NCI-H187 (cell line): ENCODE measurements around the gene C3orf20.

Experiments
- DNase-seq, 2 experiments: peaks; one replicate each; lab custom pipeline; 2025; lab: John Stamatoyannopoulos, UW

The C3orf20 gene

DNA sequence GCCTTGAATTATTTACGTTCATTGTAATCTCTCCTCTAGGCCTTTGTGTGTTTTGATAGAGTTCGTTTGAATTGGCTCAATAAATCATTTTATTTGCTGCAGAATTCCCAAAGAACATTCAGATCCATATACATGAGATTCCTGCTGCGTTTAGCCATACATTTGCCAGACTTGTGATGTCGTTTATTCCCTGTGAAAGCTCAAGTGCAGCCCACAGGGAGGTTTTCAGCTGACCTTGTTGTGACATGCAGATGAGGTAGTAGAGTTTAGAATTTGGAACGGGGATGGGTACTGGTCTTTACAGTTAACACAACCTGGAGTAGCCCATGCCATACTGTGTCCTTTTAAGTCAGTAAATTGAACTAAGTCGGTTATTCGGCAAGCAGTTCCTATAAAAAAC, at the start of gene C3orf20:
C3orf20 (plus strand) TSS at position 301 of the 400 bp plus-strand sequence. CDS start 7,573 bp downstream, outside the sequence.
- no peak for DNase-seq

DNA sequence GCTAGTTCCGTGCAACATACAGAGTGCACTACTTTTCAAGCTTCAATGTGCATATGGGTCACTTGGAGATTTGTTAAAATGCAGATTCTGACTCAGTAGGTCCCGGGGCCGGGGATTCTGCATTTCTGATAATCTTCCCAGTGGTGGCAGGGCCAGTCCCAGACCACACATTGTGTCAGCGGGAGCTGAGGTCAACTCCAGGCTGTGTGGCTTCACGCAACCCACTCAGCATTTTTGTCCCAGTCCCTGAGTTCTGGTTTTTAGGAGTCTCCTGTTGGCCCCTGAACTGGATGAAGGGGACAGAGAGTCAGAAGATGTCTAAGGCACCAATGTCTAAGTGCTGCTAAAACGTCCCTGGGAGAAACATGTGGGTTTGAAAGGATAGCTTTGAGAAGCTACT, 49.5 kb upstream of the C3orf20 start:
- DNase-seq, result no peak

DNA sequence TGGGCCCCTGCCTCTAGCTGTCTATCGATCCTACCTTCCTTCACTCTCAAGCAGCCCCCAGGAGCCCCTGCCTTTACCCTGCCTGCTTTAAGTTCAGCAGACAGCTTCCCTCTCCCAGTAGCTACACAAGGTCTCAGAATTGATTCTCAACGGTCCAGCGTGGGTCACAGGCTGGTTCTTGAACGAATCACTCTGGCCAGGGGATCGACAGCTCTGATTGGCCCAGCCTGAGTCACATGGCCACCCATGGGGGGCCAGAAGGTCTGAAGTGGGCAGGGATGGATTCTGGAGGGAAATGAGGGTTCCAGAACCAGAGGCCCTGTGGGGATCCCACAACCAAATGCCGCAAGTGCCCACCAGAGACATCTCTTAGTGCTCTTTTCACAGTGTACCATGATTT, 47.1 kb upstream of the C3orf20 start:
- no peak for DNase-seq

DNA sequence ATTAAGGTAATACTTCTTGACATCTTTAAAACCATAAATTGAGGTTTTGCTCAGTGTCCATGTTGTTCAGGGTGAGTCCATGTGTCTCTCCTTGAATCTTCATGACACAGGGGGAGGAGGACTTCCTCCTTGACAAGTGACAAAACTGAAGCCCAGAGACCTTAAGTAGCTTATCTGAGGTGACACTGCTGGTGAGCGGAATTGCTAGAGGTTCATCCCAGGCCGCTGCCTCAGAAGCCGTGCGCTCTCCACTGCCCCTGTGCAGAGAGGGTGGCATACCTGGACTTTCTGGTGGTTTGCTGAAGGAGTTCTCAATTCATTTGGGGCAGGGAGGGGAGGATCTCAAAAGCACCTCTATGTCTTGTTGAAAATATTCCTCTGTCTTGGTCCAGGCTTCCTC, 46.5 kb upstream of the C3orf20 start:
- no peak for DNase-seq

DNA sequence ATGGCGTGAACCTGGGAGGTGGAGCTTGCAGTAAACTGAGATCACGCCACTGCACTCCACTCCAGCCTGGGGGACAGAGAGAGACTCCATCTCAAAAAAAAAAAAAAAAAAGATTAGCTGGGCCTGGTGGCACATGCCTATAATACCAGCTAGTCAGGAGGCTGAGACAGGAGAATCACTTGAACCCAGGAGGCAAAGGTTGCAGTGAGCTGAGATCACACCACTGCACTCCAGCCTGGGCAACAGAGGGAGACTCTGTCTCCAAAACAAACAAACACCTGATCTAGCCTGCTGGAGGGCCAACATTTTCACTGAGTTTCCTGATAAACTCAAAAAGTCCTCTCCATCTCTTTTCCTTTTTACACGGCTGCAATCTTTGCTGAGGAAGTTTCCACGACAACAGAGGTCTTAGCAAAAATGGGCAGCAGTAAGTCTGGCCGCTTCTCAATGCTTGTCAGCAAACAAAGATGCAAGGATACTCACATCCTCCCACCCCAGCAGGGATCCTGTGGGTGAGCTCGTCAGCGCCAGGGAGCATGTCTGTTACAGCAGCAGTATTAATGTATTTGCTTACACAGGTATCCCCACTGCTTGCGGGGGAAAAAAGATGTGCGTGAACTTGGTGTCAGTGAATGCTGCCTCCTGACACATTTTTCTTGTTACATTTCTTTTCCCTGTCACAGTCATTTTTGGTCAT, 44.4 kb upstream of the C3orf20 start:
- no peak for DNase-seq

DNA sequence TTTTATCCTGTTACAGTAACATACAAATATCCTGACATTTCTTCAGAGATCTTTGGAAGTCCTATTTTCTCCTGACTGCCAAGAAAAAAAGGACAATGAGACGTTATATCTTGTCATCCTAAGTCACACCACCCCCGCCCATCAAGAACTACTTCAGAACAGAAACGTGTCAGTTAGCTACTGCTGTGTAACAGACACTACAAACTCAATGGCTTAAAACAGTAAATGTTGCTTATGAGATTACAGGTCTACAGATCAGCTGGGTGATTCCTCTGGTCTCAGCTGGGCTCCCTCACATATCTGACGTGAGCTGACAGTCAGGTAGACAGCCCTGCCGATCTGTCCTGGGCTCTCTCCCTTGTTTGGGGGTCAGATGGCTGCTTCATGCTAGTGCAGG, 43.8 kb upstream of the C3orf20 start:
- no peak for DNase-seq

DNA sequence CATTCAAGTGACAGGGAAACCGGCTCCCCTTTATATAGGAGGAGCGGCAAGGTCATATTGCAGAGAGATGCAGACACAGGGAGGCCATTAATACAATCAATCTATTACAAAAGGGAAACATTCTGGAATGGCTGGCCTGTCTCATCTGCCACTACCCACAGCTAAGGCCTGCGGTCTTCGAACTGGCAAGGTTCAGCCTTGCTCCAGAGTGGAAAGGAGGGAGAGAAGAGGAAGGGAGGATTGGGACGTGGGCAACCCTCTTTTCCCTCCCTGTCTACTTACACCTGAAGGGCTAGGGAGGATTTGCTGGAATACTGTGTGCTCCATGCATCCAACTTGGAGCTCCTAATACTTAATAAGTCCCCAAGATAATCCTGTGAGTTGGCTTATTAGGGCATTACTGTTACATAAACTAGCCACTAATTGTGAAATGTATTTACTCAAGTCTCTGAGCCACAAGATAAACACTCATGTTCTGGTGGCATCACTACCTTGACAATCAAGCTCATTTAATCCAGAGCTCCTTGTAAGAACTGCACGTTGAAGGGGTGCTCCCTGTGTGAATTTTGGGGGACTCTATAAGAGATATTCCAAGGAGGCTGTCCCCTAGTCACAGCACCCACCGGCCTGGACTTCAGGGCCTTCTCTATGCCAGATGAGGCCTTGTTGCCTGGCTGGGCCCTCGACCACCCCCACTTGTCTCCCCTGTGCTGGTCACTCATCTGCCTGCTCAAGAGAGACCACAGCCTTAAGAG, 43.1 kb upstream of the C3orf20 start:
- no peak for DNase-seq

DNA sequence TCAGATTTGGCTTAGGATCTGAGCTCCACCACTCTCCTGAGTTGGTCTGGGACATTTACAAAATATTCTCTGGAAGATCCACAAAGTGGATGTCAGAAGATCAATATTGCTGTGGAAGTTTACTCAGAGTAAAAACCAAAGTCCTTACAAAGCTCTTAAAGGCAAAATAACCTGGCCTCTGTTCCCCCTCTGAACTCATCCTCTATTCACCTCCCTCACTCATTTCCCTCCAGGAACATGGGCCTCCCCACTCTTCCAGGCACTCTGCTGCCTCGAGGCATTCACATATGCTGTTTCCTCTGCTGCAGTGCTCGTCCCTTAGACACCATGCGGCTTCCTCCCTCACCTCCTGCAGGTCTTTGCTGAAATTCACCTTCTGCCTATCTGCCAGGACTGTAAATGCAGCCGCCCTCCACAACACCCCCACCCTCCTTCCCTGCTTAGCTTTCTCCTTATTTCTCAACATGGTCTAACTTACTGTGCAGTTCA, 42.5 kb upstream of the C3orf20 start:
- no peak for DNase-seq

DNA sequence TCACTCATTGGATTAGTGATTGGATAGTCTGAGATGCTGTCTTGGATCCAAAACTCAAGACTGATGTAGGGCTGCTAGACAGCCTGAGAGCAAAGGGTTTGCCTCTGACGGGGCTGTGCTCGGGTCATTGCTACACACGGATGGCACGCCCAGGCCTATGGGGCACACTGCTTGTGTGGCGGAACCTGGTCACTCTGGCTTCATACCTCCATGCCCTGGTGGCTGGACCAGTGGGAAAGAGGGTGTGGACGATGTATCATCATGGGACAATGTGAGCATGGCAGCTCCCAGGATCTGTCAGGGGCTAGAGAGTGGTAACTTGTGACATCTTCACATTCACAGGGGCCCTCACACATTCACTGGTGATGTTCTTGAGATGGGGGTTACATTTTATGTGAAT, 41.5 kb upstream of the C3orf20 start:
- no peak for DNase-seq

DNA sequence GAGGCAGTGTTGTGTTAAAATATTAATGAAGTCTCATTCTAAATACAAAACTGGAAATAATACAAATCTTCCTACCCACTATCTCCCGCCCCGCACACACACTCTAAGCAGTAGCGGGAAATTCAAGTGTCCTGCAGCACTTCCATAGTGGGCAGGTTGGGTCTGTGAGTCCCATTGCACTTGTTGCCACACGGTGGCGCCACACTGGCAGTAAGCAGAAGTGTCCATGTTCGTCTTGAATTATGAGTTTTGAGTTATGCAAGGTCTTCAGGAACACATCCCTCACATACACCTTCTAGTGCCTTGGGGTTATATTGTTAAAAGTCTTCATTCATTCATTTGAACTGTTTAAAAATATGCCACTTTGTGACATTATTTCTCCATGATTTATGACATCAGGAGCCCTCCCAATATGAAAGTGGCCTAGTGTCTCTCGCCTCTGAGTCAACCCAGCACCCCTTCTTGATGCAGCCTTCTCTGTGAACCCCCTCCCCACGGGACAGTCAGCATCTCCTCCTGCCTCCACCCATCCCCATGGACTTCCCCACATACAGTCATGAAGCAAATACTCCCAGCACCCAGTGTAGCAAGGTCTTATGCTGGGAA, 41.0 kb upstream of the C3orf20 start:
- DNase-seq, result no peak

DNA sequence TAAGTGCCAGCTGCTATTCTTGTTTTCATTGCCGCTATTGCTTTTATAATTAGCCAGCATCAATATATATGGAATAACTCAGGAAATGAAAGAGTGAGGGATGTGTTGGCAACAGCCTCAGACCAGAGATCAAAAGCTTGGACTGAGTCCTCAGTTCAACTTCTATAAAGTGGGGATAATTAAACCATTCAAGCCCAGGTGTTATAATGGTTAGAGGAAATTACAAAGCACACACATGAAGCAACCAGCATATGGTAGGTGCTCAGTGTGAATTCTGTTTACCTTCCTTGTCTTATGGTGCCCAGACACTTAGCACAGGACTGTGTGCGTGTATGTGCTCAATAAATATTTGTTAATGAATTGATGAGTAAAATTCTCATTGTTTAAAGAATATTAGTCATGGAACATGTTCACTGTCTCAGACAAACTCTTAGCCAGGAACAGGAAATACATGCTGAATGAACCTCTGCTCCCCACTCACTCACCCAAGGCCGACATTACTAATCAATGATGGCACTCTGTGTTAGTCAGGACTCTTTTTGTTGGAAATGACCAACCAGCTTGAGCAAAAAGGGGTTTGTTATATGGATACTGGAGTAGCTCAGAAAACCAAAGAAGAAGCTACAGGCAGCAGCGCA, 40.1 kb upstream of the C3orf20 start:
- DNase-seq, result no peak

DNA sequence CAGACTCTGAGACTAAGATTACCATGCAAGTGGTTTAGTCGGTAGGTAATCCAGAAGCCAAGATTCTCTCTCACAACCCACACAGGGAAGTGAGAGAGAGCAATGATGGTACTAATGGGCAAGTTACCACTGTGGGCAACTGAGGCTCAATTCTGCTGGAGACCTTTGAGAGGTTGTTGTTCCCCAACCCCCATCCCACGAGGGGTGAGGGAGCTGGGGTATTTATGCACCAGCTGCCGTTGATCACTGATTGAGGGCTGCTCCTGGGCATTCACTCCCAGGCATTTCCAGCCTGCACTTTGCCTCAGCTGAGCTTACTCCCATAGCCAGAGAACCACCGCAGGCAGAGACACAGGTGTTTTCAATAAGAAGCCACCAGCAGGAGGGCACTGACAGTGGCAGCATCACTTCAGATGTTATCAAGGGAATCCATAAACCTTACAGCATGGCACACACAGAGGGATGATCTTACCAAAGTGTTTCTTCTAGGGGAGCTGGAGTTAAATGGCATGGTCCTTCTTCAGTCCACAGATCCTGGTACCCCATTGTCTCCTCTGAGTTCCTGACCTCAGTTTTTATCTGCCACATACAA, 38.3 kb upstream of the C3orf20 start:
- DNase-seq, result no peak

DNA sequence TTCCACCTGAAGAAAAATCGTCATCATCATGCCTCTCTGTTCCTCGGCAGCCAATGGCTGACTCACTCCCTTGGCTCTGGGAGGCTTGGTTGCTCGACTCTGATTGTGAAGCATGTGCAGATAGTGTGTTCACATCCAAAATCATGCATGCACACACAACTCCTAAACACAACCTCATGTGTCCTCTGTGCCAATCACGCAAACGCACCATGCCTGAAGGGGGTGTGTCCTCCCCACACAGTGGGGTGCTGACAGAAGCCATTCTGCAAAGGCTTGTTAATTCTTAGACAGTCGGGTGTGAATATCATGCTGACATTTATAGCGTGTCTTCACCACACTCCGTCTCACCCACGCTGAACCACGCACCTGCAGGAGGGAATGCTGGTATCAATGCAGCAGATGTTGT, 34.8 kb upstream of the C3orf20 start:
- DNase-seq, result no peak

DNA sequence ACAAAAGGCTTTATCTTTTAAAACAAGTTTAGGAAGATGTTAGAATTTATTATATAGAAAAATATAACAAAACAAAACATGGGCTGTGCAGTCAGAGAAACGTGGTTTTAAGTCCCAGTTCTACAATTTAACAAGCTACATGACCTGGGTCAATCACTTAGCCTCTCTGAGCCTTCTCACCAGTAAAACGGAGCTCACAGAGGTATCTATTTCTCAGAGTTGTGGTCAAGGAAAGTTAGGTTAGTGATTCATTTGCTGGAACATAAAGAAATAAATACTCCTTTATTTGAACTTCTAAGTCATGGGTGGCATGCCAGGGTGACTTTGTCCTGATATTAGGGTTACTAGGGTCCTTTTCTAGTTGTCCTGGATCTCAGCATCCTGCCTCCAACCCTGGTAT, 34.2 kb upstream of the C3orf20 start:
- DNase-seq, result no peak

DNA sequence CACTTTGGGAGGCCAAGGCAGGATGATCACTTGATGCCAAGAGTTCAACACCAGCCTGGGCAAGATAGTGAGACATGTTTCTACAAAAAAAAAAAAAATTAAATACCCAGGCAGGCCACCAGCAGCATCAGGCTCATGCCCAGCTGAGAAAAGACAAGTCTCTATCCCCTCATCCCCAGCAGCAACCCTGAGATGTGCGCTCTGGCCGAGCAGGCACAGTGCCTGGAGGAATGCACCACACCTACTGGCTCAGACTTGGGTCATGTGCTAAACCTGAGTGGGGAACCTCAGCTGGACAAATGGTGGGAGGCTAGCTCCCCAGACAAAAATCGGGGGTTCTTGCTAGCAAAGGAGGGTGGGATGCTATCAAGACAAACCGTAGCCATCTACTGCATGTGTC, 33.6 kb upstream of the C3orf20 start:
- DNase-seq, result no peak

DNA sequence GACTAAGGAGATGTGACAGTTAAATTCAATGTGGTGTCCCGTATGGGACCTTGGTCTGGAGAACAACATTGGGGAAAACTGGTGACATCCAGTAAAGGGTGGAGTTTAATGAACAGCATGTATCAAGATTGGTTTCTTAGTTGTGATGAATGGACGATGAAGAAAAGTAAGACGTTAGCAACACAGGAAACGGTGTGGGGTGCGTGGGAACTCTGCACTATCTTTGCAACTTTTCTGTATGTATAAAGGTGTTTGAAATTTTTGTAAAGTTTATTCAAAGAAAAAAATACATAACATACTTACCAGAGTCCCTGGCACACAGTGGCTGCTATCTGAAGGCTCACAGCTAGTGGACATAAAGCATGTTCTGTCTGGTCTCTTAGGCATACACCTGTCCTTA, 29.5 kb upstream of the C3orf20 start:
- no peak for DNase-seq

DNA sequence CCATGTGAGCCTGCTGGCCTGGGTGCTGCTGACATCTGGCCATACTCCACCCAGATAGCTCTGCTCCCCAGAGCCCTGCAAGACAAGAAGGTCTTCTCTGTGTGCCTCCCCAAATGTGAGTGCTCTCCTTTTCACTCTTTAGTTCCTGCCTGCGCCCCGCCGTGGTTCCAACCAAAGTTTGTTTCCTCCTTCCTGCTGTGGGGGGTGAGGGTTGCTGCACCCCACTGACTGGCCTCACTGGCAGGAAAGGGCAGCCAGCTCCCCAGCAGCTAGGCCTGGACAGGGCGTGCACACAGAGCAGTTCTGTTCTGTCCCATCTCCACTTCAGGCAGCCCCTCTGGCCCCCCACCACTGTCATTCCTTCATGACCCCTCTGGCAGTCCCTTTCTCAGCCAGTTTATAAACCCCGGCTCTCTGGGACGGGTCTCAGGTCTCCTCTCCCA, 28.8 kb upstream of the C3orf20 start:
- no peak for DNase-seq

DNA sequence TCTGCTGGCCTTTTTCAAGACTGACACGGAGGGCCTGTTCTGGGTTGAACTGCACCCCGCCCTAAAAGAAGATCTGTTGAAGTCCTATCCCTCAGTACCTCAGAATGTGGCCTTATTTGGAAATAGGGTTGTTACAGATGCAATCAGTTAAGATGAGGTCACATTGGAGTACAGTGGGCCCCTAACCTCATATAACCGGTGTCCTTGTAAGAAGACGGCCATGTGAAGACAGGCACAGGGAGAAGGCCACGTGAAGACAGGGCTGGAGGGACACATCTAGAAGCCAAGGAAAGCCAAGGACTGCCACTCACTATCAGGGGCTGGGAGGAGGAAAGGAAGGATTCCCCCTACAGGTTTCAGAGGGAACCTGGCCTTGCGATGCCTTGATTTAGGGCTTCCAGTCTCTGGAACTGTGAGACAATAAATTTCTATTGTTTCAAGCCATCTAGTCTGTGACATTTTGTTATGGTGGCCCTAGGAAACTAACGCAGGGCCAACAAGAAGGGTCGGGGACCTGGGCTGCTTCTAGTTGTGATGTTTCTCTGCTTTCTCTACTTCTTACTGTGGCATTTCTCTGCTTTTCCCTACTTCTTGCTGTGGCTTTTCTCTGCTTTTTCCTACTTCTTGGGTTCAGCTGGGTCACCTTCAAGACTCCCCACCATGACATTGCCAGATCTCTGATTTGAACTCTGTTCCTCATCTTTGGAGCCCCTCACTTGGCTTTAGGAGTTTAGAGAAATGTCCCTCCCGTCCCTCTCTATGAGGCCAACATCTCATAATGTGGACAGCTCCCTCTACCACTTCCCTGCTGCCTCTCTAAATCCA, 28.1 kb upstream of the C3orf20 start:
- no peak for DNase-seq

DNA sequence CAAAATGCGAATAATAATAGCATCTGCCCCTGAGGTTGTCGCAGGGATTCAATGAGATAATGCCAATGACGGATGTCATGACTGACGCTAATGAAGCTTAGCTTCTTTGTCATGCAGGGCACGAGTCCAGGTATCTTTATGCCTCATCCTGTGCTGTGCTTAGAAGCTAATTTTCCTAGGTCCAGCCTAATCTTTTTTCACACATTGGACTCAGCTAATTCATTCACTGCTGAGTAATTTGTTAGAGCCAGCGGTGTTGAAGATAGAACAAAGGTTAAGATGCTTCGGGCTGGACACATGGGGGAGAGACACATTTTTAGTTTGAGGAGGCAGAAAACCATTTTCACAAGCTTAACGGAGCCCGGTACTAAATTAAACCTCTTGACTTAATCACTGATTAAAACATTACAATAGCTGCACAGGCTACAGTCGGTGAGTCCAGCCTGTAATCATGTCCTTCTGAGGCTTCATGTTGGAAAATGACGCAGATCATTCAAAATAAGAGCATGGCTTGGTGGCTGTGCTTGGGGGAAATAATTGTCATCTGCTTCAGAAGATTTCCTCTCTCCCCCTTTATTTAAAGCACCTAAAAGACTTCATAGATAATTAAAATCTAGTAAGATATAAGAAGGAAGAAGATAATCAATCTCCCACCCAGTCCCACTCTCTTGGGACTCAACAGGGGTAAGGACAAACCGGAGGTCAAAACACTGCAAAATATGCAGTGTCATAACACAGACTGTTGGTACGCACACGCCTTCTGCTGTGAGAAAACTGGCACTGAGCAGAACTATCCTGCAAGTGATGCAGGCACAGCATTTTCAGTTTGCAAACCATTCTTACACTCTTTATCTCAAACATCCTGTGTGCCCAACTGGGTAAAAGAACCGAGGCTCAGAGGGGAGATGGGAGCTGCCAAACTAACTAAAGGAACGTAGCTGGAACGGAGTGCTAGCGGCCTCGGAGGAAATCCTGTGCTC, 26.7 kb upstream of the C3orf20 start:
- no peak for DNase-seq

DNA sequence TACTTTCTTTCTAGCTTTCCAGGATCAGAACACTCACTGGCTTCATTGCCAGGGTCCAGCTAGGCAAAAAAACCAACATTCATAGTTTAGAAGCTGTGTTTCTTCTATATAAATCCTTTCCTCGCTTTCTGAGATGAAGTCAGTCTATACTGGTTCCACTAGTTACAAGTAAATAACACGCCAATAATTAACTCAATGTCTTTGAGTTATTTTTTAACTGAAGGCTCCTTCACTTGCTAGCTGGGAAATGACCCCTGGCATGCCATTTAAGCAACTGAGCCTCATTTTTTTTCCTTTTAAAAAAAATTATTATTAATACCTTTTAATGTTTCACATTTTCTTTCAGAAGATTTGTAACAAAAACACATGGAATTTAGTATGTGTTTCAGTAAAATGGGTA, 25.5 kb upstream of the C3orf20 start:
- DNase-seq, result no peak
